Activated B cell treated with CpG ODN at 0.5 μM for 24 hours (primary cell): ENCODE measurements around the gene MASP1. TPM values are rescaled to one million over a fixed set of nuclear protein-coding genes. Genes with fewer than 3 reads are reported as not detected.

Experiments used
- ATAC-seq: fragments of 200-7000 bp; cut with Tn5 transposase; one replicate; pipeline ENCODE4 v1.10.0; 2021; ENCODE audit warnings: low read depth, mild to moderate bottlenecking, moderate library complexity
- CTCF ChIA-PET: fragments of 350-600 bp; sonication (Branson Sonifier 250); formaldehyde crosslinking; loops from one replicate; lab custom pipeline; 2021; ENCODE audit warnings: antibody characterized with exemption; lab: Charles Lee
- POLR2A ChIA-PET: fragments of 350-600 bp; sonication (Branson Sonifier 250); formaldehyde crosslinking; loops from one replicate; lab custom pipeline; 2021; ENCODE audit warnings: antibody characterized with exemption; lab: Charles Lee
- DNase-seq: peaks from one replicate; pipeline ENCODE4 v3.0.0; 2022
- H3K27ac Mint-ChIP-seq: one replicate; pipeline ENCODE4 v1.8.0; 2020; ENCODE audit warnings: mixed read lengths
- H3K27me3 Mint-ChIP-seq: one replicate; pipeline ENCODE4 v1.8.0; 2021; ENCODE audit warnings: mixed read lengths
- H3K36me3 Mint-ChIP-seq: one replicate; pipeline ENCODE4 v1.8.0; 2021; ENCODE audit warnings: low read depth, mixed read lengths
- H3K4me1 Mint-ChIP-seq: one replicate; pipeline ENCODE4 v1.8.0; 2021; ENCODE audit warnings: mixed read lengths
- H3K4me3 Mint-ChIP-seq: one replicate; pipeline ENCODE4 v1.8.0; 2020; ENCODE audit warnings: mild to moderate bottlenecking, mixed read lengths
- H3K9me3 Mint-ChIP-seq: one replicate; pipeline ENCODE4 v1.8.0; 2020; ENCODE audit warnings: mixed read lengths
- CTCF ChIP-seq: fragments of 200-600 bp; IDR thresholded peaks from one replicate; pipeline ENCODE4 v1.8.0; 2022; ENCODE audit warnings: antibody characterized with exemption, mild to moderate bottlenecking
- intact Hi-C: fragments of 100-400 bp; cut with micrococcal nuclease; formaldehyde crosslinking; loops from one replicate; pipeline ENCODE4 v1.15.1; 2024
- total RNA-seq: library from RNA; stranded (reverse); gene quantifications from 2 replicates; pipeline ENCODE4 v1.2.3, GENCODE V29; 2022

The MASP1 gene
- total RNA-seq, 1 donor from 2014 or later, result not detected

GRCh38 chr3:187327845-187328244 lies 36.3 kb upstream of the MASP1 start:
- H3K27me3 Mint-ChIP-seq, result peaks cover 4% of the 10 kb centered on the region
- H3K4me1 Mint-ChIP-seq, result no peaks in the 10 kb centered on the region
- no peak overlapping the region for H3K4me3 Mint-ChIP-seq
- intact Hi-C loops, result no loop called here
- ATAC-seq (no peak), DNase-seq (no peak)
- ChIA-PET POLR2A (no interaction called here), CTCF (interaction anchor here (1.2 to 4.0 kb wide), 2 partner anchors 9 to 352 kb away, joined by 3 to 18 read pairs; no protein-coding TSS in a partner anchor)
- no peaks in the 10 kb centered on the region for H3K9me3 Mint-ChIP-seq
- no peaks in the 10 kb centered on the region for H3K36me3 Mint-ChIP-seq
- no peak for TF ChIP-seq CTCF
- no peak overlapping the region for H3K27ac Mint-ChIP-seq

GRCh38 chr3:187325632-187326031 lies 34.1 kb upstream of the MASP1 start:
- no peak overlapping the region for H3K4me3 Mint-ChIP-seq
- no peak for TF ChIP-seq CTCF
- H3K4me1 Mint-ChIP-seq, result no peaks in the 10 kb centered on the region
- intact Hi-C loops, result no loop called here
- H3K36me3 Mint-ChIP-seq, result no peaks in the 10 kb centered on the region
- H3K9me3 Mint-ChIP-seq, result no peaks in the 10 kb centered on the region
- no peak for DNase-seq
- H3K27me3 Mint-ChIP-seq, result peaks cover 7% of the 10 kb centered on the region
- no peak overlapping the region for H3K27ac Mint-ChIP-seq
- ChIA-PET POLR2A (no interaction called here), CTCF (interaction anchor here (1.4 kb wide), 1 partner anchor 354 kb away, joined by 3 read pairs; no protein-coding TSS in a partner anchor)
- ATAC-seq, result no peak

GRCh38 chr3:187323091-187323490 lies 31.6 kb upstream of the MASP1 start:
- Mint-ChIP-seq H3K9me3 (no peaks in the 10 kb centered on the region), H3K36me3 (no peaks in the 10 kb centered on the region), H3K27me3 (peaks cover 24% of the 10 kb centered on the region), H3K4me1 (peaks cover 6% of the 10 kb centered on the region), H3K27ac (no peak overlapping the region), H3K4me3 (no peak overlapping the region)
- no peak for ATAC-seq
- TF ChIP-seq CTCF, result no peak
- DNase-seq, result no peak
- ChIA-PET CTCF (interaction anchor here (1.5 to 8.3 kb wide), 2 partner anchors 357 to 390 kb away, joined by 4 to 336 read pairs; no protein-coding TSS in a partner anchor), POLR2A (no interaction called here)
- intact Hi-C loops, result no loop called here

GRCh38 chr3:187322291-187322690 lies 30.8 kb upstream of the MASP1 start:
- Mint-ChIP-seq H3K4me3 (no peak overlapping the region), H3K27ac (no peak overlapping the region), H3K27me3 (peaks cover 25% of the 10 kb centered on the region), H3K9me3 (no peaks in the 10 kb centered on the region), H3K4me1 (peaks cover 6% of the 10 kb centered on the region), H3K36me3 (no peaks in the 10 kb centered on the region)
- DNase-seq (no peak), ATAC-seq (no peak)
- intact Hi-C loops, result no loop called here
- TF ChIP-seq CTCF, result no peak
- CTCF ChIA-PET, result interaction anchor here (1.5 to 8.3 kb wide), 2 partner anchors 358 to 391 kb away, joined by 4 to 336 read pairs; no protein-coding TSS in a partner anchor
- POLR2A ChIA-PET, result interaction anchor here (0.5 kb wide), 1 partner anchor 355 kb away, joined by 3 read pairs; no protein-coding TSS in a partner anchor

- intact Hi-C loops, result no loop called here
- DNase-seq (no peak), ATAC-seq (no peak)
- Mint-ChIP-seq H3K4me1 (peaks cover 6% of the 10 kb centered on the region), H3K4me3 (no peak overlapping the region), H3K9me3 (no peaks in the 10 kb centered on the region), H3K27ac (no peak overlapping the region), H3K36me3 (no peaks in the 10 kb centered on the region), H3K27me3 (peaks cover 26% of the 10 kb centered on the region)
- ChIA-PET CTCF (interaction anchor here (8.3 kb wide), 1 partner anchor 358 kb away, joined by 336 read pairs; no protein-coding TSS in a partner anchor), POLR2A (interaction anchor here (0.5 kb wide), 1 partner anchor 356 kb away, joined by 3 read pairs; no protein-coding TSS in a partner anchor)
- TF ChIP-seq CTCF, result no peak
Measured at GRCh38 chr3:187321766-187322165, 30.2 kb upstream of the MASP1 start.
